ENCODE measurements around the gene MTHFD1L.

GRCh38 chr6:150898399-150899170, 33.1 kb downstream of the MTHFD1L start:
- no peak for TF ChIP-seq CTCF (IDR thresholded peaks at IDR 0.05)
- TF ChIP-seq POLR2A (IDR thresholded peaks at IDR 0.05), result no peak
- no peak for TF ChIP-seq POLR2AphosphoS5 (IDR thresholded peaks at IDR 0.05)
